SKM-1 treated with dmso at 0.1 percent for 144 hours (cell line): ENCODE results near the gene TBL1Y.
"Not testable (repeated sequence)": the region's sequence is repeated elsewhere in the genome, so short reads cannot be mapped to it uniquely, and the experiment has no call there.

Source experiments
- DNase-seq: peaks from one replicate; lab custom pipeline; 2025; ENCODE audit not compliant: unreplicated experiment; lab: John Stamatoyannopoulos, UW

TBL1Y gene

DNA sequence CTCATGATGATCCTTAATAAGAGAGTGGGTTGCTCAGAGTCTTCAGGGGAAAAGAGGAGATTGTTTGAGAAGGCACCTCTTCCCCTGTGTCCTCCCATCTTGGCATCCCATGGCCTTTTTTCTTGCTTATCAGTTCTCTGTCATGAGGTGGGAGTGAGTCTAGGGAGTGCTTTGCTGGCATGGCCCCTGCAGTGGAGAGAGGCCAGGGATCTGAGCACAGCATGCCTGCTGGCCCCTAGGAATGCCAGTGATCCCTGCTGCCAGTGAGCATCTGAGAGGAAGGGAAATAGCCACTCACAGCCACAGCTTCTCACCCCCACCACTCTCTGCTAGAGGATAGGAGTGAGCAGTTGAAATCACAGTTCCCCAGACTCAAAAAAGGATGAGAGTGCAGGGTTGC, 168.2 kb downstream of the TBL1Y start:
- no peak for DNase-seq

- not testable (repeated sequence) for DNase-seq
Measured at GRCh38 chrY:7080548-7080947, 170.1 kb downstream of the TBL1Y start.

- peak; percentile 63 for DNase-seq
Measured at GRCh38 chrY:7085606-7086005, 175.1 kb downstream of the TBL1Y start.

GRCh38 chrY:7092836-7093235, 182.3 kb downstream of the TBL1Y start:
- DNase-seq = no peak

- DNase-seq = no peak
Measured at GRCh38 chrY:7094365-7094764, 183.9 kb downstream of the TBL1Y start.

- no peak for DNase-seq
Measured at GRCh38 chrY:7097021-7097420, 186.5 kb downstream of the TBL1Y start.

- peak; percentile 75 for DNase-seq
Measured at GRCh38 chrY:7099742-7100141, 189.2 kb downstream of the TBL1Y start.

- no peak for DNase-seq
Measured at GRCh38 chrY:7102680-7103079, 192.2 kb downstream of the TBL1Y start.

DNA sequence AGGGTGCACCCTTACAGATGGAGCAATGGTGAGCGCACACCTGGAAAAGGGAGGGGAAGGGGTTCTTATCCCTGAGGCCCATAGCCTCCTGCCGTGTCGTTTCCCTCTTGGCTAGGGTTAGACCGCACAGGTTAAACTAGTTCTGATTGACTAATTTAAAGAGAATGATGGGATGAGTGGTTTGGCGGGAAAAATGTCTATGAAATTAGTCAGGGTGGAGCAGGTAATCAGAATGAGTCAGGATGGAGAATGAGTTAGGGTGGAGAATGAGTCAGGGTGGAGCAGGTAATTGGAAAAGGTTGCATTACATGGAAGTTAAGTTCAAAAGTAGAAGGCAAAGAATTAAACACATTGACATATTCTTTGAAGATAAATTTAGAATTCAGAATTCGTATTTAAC, 196.7 kb downstream of the TBL1Y start:
- no peak for DNase-seq

DNA sequence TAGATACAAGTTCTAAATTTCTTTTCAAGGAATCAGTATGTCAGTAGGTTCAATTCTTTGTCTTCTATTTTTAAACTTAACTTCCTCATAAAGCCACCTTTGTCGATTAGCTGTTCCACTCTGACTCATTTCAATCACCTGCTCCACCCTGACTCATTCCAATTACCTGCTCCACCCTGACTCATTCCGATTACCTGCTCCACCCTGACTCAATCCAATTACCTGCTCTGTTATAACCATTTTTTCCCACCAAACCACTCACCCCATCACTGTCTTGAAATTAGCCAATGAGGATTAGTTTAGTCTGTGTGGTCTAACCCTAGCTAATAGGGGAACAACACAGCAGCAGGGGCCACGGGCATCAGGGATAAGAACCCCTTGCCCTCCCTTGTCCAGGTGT, 199.6 kb downstream of the TBL1Y start:
- DNase-seq = no peak

GRCh38 chrY:7115871-7116270, 205.4 kb downstream of the TBL1Y start:
- no peak for DNase-seq

DNA sequence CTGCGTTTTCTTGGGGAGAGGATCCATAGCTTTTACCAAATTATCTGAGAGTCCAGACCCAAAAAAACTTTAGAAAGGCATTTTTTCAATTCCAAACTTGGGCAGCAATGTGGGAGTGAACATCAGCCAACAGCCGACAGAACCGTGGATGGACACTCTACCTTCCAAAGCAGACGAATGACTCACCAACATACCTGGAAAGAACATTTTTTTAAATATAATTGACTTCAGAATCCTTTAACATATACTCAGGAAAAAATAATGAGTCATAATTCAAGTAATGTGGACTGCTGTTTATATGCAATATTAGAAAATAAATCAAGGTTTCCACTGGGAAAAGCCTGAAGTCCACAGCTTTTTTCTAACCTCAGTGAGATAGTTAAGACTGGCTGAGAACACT, 211.7 kb downstream of the TBL1Y start:
- no peak for DNase-seq

DNA sequence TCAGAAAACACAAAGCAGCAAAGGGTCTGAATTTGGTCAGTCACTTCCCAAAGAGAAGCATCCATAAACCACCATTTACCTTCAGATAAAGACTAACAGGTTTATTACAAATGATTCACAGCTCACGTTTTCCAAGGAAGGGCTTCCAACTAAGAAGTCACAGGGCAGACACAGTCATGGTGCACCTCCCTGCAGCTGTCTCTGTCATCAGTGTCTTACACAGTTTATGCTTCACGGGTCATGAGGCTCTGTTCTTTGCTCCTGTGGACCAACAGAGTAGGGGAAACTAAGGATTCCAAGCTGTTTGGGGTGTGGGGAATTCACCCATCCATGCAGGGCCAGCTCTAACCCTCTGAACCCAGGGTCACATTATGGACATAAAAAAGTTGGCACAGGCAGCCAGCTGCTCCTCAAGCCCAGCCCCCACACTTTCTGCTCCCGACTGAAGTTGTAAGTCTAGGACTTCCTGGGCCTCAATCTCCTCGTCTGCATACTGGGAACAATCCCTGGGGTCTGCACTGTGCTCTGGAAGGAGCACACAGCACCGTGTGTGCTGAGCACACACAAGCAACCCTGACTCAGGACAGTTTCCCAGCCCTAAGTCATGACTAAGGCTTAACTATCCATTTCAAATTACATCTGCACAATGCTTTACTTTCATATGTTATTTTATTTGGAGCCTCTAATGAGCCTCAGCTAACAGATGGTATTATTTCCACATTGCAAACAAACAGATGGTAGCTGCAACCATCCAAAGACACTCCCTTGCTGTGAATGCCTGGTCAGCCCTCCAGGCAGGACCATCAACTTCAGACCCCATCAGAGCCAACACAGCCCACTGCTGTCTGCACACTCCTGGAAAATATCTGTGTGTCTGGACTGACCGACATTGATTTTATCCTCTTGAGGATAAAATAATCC, 214.9 kb downstream of the TBL1Y start:
- no peak for DNase-seq

DNA sequence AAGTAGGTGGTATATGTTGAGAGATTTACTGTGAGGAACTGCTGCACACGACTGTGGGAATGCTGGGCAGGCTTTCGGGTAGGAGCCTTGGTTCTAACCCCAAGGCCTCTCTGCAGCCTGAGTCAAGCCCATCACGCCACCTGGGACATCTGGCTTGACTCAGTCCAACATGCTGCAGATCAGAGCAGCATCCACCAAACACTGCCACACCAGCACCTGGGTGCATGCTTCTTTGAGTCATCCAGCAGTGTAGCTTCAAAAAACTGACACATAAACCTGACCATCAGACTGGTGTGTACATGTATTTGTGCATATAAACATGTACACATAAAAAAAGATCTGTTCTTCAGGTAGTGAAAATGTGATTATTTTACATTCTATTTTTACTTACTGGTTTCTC, 217.7 kb downstream of the TBL1Y start:
- DNase-seq = no peak
